GM12892 (cell line): Measurements from ENCODE around the gene SP110.

Experiments used
- POLR2A ChIP-seq: IDR thresholded peaks from 2 replicates; pipeline ENCODE4 v1.6.1; 2011; ENCODE audit warnings: low read depth, low read length, control low read depth
- POLR2AphosphoS5 ChIP-seq: IDR thresholded peaks from 2 replicates; pipeline ENCODE4 v1.6.1; 2011; ENCODE audit warnings: low read depth, low read length, control low read depth
- TAF1 ChIP-seq: IDR thresholded peaks from 2 replicates; pipeline ENCODE4 v1.6.1; 2011; ENCODE audit warnings: low read depth, mild to moderate bottlenecking, control low read depth, low read length, borderline replicate concordance

GRCh38 chr2:230244211-230244610 lies 24.4 kb upstream of the SP110 start:
- no peak for TF ChIP-seq POLR2A
- TF ChIP-seq TAF1, result no peak
- TF ChIP-seq POLR2AphosphoS5, result no peak
